NCI-H460 (cell line): ENCODE data around the gene PACS1. TPM values are rescaled to one million over a fixed set of nuclear protein-coding genes. Genes with fewer than 3 reads are reported as not detected.

Experiments used
- DNase-seq: peaks from one replicate; pipeline ENCODE4 v3.0.0-alpha.2; 2016; ENCODE audit warnings: low read depth; ENCODE audit errors: extremely low read depth
- total RNA-seq: library from RNA; depleted of rRNA; stranded (reverse); fragments of >200 nt; shearing (Covaris generic); gene quantifications from 2 replicates; pipeline ENCODE4 v1.2.3, GENCODE V29; 2014; rRNA removed

Gene PACS1
- total RNA-seq, 1 experiment from 2014 or later: 10.3 TPM

GRCh38 chr11:66293777-66294625, 223.9 kb downstream of the PACS1 start:
- DNase-seq: no peak

Other genes with a start within 250 kb of the PACS1 start
- 0.05 TPM in 1 of 2 replicates, not detected in the other for gene SNX32, start 236.3 kb upstream of the PACS1 start, total RNA-seq
- gene CFL1, start 212.1 kb upstream of the PACS1 start, total RNA-seq: 362 and 364 TPM in 2 replicates
- gene MUS81, start 209.8 kb upstream of the PACS1 start, total RNA-seq: 36.8 and 39.1 TPM in 2 replicates
- 1.0 and 2.8 TPM in 2 replicates for gene EFEMP2, start 197.5 kb upstream of the PACS1 start, total RNA-seq
- gene CTSW, start 190.4 kb upstream of the PACS1 start, total RNA-seq: not detected in 2 replicates
- 89.6 and 109 TPM in 2 replicates for gene FIBP, start 181.8 kb upstream of the PACS1 start, total RNA-seq
- gene CCDC85B, start 179.6 kb upstream of the PACS1 start, total RNA-seq: 27.3 and 27.5 TPM in 2 replicates
- gene FOSL1, start 169.9 kb upstream of the PACS1 start, total RNA-seq: 56.1 and 58.4 TPM in 2 replicates
- gene C11orf68, start 151.2 kb upstream of the PACS1 start, total RNA-seq: 7.4 and 9.6 TPM in 2 replicates
- 57.2 and 62.4 TPM in 2 replicates for gene DRAP1, start 150.8 kb upstream of the PACS1 start, total RNA-seq
- gene TSGA10IP, start 124.8 kb upstream of the PACS1 start, total RNA-seq: not detected in 2 replicates
- 24.7 and 28.4 TPM in 2 replicates for gene SART1, start 108.5 kb upstream of the PACS1 start, total RNA-seq
- 23.0 TPM in 2 replicates for gene EIF1AD, start 68.1 kb upstream of the PACS1 start, total RNA-seq
- gene BANF1, start 67.8 kb upstream of the PACS1 start, total RNA-seq: 53.6 and 64.3 TPM in 2 replicates
- not detected in 2 replicates for gene CST6, start 58.3 kb upstream of the PACS1 start, total RNA-seq
- gene CATSPER1, start 43.8 kb upstream of the PACS1 start, total RNA-seq: not detected in 2 replicates
- gene GAL3ST3, start 21.1 kb upstream of the PACS1 start, total RNA-seq: not detected in 2 replicates
- 91.7 and 101 TPM in 2 replicates for gene SF3B2, start 17.9 kb upstream of the PACS1 start, total RNA-seq
- 17.1 and 17.8 TPM in 2 replicates for gene KLC2, start 187.4 kb downstream of the PACS1 start, total RNA-seq
- gene RAB1B, start 198.4 kb downstream of the PACS1 start, total RNA-seq: 55.6 and 65.3 TPM in 2 replicates
- gene CNIH2, start 207.9 kb downstream of the PACS1 start, total RNA-seq: 0.20 TPM in 1 of 2 replicates, not detected in the other
- 62.5 and 74.1 TPM in 2 replicates for gene YIF1A, start 218.9 kb downstream of the PACS1 start, total RNA-seq
- gene TMEM151A, start 221.6 kb downstream of the PACS1 start, total RNA-seq: 0.32 and 0.40 TPM in 2 replicates
- not detected in 2 replicates for gene CD248, start 246.8 kb downstream of the PACS1 start, total RNA-seq